ENCODE results near the gene RUNX3.

RUNX3 gene

GRCh38 chr1:24931468-24932231 is 1.6 kb upstream of the RUNX3 start:
- Histone ChIP-seq H3K27ac (ENCODE audit: low read depth, low read length) (no peak overlapping the region), H3K79me2 (ENCODE audit: control insufficient read depth, low read length) (peaks cover 30% of the 10 kb centered on the region), H3F3A (ENCODE audit: control insufficient read depth, insufficient read depth) (no peaks in the 10 kb centered on the region), H3K9me2 (replicated peaks; ENCODE audit: control insufficient read depth, low read length) (no peaks in the 10 kb centered on the region), H3K4me2 (ENCODE audit: low read length) (peak overlapping the region; percentile 22; the same call in 1 of the 2 replicates), H3K4me3 (ENCODE audit: low read length) (0 out of 2 replicates have a peak overlapping the region, but pooled peaks have one; percentile 20), H4K20me1 (ENCODE audit: control insufficient read depth, insufficient read depth, low read depth, low read length) (peaks cover 13% of the 10 kb centered on the region; the same call in 1 of the 2 replicates), H3K4me1 (ENCODE audit: control insufficient read depth, low read length) (peaks cover 44% of the 10 kb centered on the region), H3K27me3 (ENCODE audit: control insufficient read depth, low read length) (peaks cover 34% of the 10 kb centered on the region), H3K36me3 (ENCODE audit: control insufficient read depth, low read length) (peaks cover 18% of the 10 kb centered on the region), H3K9me3 (ENCODE audit: control insufficient read depth, insufficient read depth, low read length) (no peaks in the 10 kb centered on the region)
- TF ChIP-seq EZH2phosphoT487 (IDR thresholded peaks at IDR 0.05; ENCODE audit: borderline replicate concordance, low read length): no peak
- TF ChIP-seq, protein P1, sequence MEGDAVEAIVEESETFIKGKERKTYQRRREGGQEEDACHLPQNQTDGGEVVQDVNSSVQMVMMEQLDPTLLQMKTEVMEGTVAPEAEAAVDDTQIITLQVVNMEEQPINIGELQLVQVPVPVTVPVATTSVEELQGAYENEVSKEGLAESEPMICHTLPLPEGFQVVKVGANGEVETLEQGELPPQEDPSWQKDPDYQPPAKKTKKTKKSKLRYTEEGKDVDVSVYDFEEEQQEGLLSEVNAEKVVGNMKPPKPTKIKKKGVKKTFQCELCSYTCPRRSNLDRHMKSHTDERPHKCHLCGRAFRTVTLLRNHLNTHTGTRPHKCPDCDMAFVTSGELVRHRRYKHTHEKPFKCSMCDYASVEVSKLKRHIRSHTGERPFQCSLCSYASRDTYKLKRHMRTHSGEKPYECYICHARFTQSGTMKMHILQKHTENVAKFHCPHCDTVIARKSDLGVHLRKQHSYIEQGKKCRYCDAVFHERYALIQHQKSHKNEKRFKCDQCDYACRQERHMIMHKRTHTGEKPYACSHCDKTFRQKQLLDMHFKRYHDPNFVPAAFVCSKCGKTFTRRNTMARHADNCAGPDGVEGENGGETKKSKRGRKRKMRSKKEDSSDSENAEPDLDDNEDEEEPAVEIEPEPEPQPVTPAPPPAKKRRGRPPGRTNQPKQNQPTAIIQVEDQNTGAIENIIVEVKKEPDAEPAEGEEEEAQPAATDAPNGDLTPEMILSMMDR (IDR thresholded peaks at IDR 0.05; ENCODE audit: low read depth, low read length, poor library complexity, severe bottlenecking): no peak

DNA sequence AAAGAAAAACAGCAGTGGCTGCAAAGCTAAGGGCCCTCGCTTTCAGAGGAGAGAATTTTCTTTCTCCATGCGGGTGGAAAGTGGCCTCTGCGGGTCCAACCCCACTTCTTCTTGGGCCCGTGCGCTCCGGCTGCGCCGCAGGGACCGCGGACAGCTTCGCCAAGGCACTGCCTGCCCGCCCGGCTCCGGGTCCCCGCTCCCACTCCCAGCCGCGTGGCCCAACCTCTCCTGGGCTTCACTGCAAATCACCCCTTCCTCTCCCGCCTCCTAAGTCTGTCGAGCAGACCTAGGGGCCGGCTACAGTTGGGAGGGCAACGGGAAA is 1.0 kb upstream of the RUNX3 start:
- Histone ChIP-seq H3K9me3 (ENCODE audit: control insufficient read depth, insufficient read depth, low read length) (no peaks in the 10 kb centered on the region), H3K9me2 (replicated peaks; ENCODE audit: control insufficient read depth, low read length) (no peaks in the 10 kb centered on the region), H3K27me3 (ENCODE audit: control insufficient read depth, low read length) (peaks cover 34% of the 10 kb centered on the region), H3K79me2 (ENCODE audit: control insufficient read depth, low read length) (peaks cover 35% of the 10 kb centered on the region), H3K4me2 (ENCODE audit: low read length) (peak overlapping the region; percentile 74), H3F3A (ENCODE audit: control insufficient read depth, insufficient read depth) (no peaks in the 10 kb centered on the region), H4K20me1 (ENCODE audit: control insufficient read depth, insufficient read depth, low read depth, low read length) (peaks cover 18% of the 10 kb centered on the region; the same call in 1 of the 2 replicates), H3K36me3 (ENCODE audit: control insufficient read depth, low read length) (peaks cover 24% of the 10 kb centered on the region), H3K4me3 (ENCODE audit: low read length) (peak overlapping the region; percentile 64), H3K27ac (ENCODE audit: low read depth, low read length) (no peak overlapping the region), H3K4me1 (ENCODE audit: control insufficient read depth, low read length) (peaks cover 50% of the 10 kb centered on the region)
- no peak for TF ChIP-seq EZH2phosphoT487 (IDR thresholded peaks at IDR 0.05; ENCODE audit: borderline replicate concordance, low read length)
- TF ChIP-seq, protein P1 (IDR thresholded peaks at IDR 0.05; ENCODE audit: low read depth, low read length, poor library complexity, severe bottlenecking): no peak

DNA sequence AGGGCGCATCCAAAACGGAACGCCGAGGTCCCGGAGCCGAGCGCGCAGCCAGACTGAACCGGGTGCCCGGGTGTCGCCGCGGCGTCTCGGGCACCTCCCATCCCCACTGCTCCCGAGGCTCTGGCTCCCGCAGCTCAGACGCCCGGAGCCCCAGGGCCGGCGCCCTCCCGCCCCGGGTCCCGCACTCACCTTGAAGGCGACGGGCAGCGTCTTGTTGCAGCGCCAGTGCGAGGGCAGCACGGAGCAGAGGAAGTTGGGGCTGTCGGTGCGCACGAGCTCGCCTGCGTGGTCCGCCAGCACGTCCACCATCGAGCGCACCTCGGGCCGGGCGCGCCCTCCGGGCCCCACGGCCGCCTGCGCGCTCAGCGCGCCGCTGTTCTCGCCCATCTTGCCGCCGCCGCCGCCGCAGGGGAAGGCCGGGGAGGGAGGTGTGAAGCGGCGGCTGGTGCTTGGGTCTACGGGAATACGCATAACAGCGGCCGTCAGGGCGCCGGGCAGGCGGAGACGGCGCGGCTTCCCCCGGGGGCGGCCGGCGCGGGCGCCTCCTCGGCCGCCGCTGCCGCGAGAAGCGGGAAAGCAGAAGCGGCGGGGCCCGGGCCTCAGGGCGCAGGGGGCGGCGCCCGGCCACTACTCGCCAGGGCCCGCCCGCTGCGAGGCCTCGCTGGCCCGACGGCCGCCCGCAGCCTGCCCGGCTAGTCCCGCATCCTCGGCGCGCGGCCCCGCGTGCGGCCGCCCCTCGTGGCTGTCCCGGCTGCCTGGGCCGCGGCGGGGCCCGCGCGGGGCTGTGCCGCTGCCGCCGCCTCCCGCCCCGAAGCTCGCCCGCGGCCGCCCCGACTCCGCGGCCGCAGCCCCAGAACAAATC is 447 bp downstream of the RUNX3 start:
- Histone ChIP-seq H3K79me2 (ENCODE audit: control insufficient read depth, low read length) (peaks cover 49% of the 10 kb centered on the region), H3K27ac (ENCODE audit: low read depth, low read length) (peak overlapping the region; percentile 37), H3K4me1 (ENCODE audit: control insufficient read depth, low read length) (peaks cover 59% of the 10 kb centered on the region), H3F3A (ENCODE audit: control insufficient read depth, insufficient read depth) (no peaks in the 10 kb centered on the region), H3K4me2 (ENCODE audit: low read length) (peak overlapping the region; percentile 82), H3K27me3 (ENCODE audit: control insufficient read depth, low read length) (peaks cover 19% of the 10 kb centered on the region), H3K4me3 (ENCODE audit: low read length) (peak overlapping the region; percentile 85), H4K20me1 (ENCODE audit: control insufficient read depth, insufficient read depth, low read depth, low read length) (peaks cover 27% of the 10 kb centered on the region; the same call in 1 of the 2 replicates), H3K9me3 (ENCODE audit: control insufficient read depth, insufficient read depth, low read length) (no peaks in the 10 kb centered on the region), H3K9me2 (replicated peaks; ENCODE audit: control insufficient read depth, low read length) (no peaks in the 10 kb centered on the region), H3K36me3 (ENCODE audit: control insufficient read depth, low read length) (peaks cover 38% of the 10 kb centered on the region)
- TF ChIP-seq, protein P1 (IDR thresholded peaks at IDR 0.05; ENCODE audit: low read depth, low read length, poor library complexity, severe bottlenecking): no peak
- no peak for TF ChIP-seq EZH2phosphoT487 (IDR thresholded peaks at IDR 0.05; ENCODE audit: borderline replicate concordance, low read length)
